K562 (cell line): ENCODE measurements around the gene ITPRIPL2. TPM values are rescaled to one million over a fixed set of nuclear protein-coding genes. Genes with fewer than 3 reads are reported as not detected.

ENCODE experiments used
- ATAC-seq: fragments of 200-7000 bp; cut with Tn5 transposase; 3 replicates; pipeline ENCODE4 v1.9.1; 2020; ENCODE audit warnings: moderate library complexity
- BruUV-seq: library from RNA; stranded (reverse); fragments of 400-500 nt; replicated peaks from 2 replicates; lab custom pipeline; 2021; lab: Mats Ljungman, UMichigan
- CTCF ChIA-PET: fragments of 300-600 bp; formaldehyde crosslinking; extraction: SDS; loops from one replicate; lab custom pipeline; 2021; ENCODE audit warnings: low intra/inter-chr PET ratio; lab: Yijun Ruan, JAX
- POLR2A ChIA-PET: fragments of 300-600, 350-650 bp; sonication (Branson Sonifier 250); formaldehyde crosslinking; extraction: SDS; loops from one replicate; lab custom pipeline; 2021; ENCODE audit warnings: antibody characterized with exemption, inconsistent platforms; lab: Yijun Ruan, JAX
- DNase-seq, 4 experiments: peaks; one replicate each; pipeline versions ENCODE4 v3.0.0 to v3.0.0-alpha.2; 2011 to 2018; ENCODE audit warnings: low spot score in 3 of 4, mixed read lengths in 3 of 4; ENCODE audit errors: extremely low read depth in 1 of 4
- FAIRE-seq: peaks from 2 replicates; lab custom pipeline; 2011; peaks lifted over from hg19 to GRCh38; lab: Jason Lieb, UNC
- H2AFZ ChIP-seq: 2 replicates; pipeline ENCODE4 v1.6.0; 2011; ENCODE audit warnings: low read depth, low read length, control low read depth, inconsistent platforms
- H3K27ac ChIP-seq: fragments of 200-600 bp; 3 replicates; pipeline ENCODE4 v1.8.0; 2011; ENCODE audit warnings: low read depth, mild to moderate bottlenecking, control low read depth, inconsistent platforms, low read length, moderate library complexity, mixed read lengths; ENCODE audit errors: extremely low read depth
- H3K27me3 ChIP-seq, 2 experiments: fragments of 300-600 bp in 1 of 2; 2 replicates in 1 of 2; 3 replicates in 1 of 2; pipeline versions ENCODE4 v1.6.0 to v1.8.0; 2011; ENCODE audit warnings: inconsistent platforms in 2 of 2, low read length in 2 of 2, mild to moderate bottlenecking in 1 of 2, mixed read lengths in 1 of 2, moderate library complexity in 1 of 2; ENCODE audit not compliant: control insufficient read depth in 2 of 2, insufficient read depth in 2 of 2
- H3K36me3 ChIP-seq: fragments of 300-600 bp; 3 replicates; pipeline ENCODE4 v1.8.0; 2011; ENCODE audit warnings: mild to moderate bottlenecking, low read length, inconsistent platforms; ENCODE audit not compliant: control insufficient read depth, insufficient read depth
- H3K4me1 ChIP-seq, 2 experiments: fragments of 200-600 bp in 1 of 2; replicated peaks in 1 of 2; 2 replicates in 1 of 2; 3 replicates in 1 of 2; pipeline versions ENCODE4 v1.5.1 to v1.8.0; 2011; ENCODE audit warnings: inconsistent platforms in 2 of 2, low read length in 2 of 2, mild to moderate bottlenecking in 1 of 2, mixed read lengths in 1 of 2, moderate library complexity in 1 of 2; ENCODE audit not compliant: control insufficient read depth in 2 of 2, insufficient read depth in 2 of 2
- H3K4me2 ChIP-seq: 2 replicates; pipeline ENCODE4 v1.6.1; 2011; ENCODE audit warnings: low read length, control low read depth, inconsistent platforms, mixed read lengths; ENCODE audit not compliant: insufficient read depth
- H3K4me3 ChIP-seq: fragments of 200-600 bp; sonication (generic), shearing (Covaris generic); 2 replicates; pipeline ENCODE4 v1.5.1; 2016; ENCODE audit warnings: control low read depth, inconsistent platforms
- H3K79me2 ChIP-seq: fragments of 200-600 bp; 3 replicates; pipeline ENCODE4 v1.8.0; 2011; ENCODE audit warnings: low read length, inconsistent platforms; ENCODE audit not compliant: control insufficient read depth, insufficient read depth
- H3K9ac ChIP-seq, 2 experiments: 2 replicates each; pipeline versions ENCODE4 v1.6.0 to v1.6.1; 2011; ENCODE audit warnings: low read depth in 2 of 2, low read length in 2 of 2, control low read depth in 1 of 2, inconsistent platforms in 1 of 2, mild to moderate bottlenecking in 1 of 2, mixed read lengths in 1 of 2; ENCODE audit not compliant: insufficient read depth in 1 of 2
- H3K9me1 ChIP-seq: one replicate; pipeline ENCODE4 v1.6.0; 2011; ENCODE audit warnings: inconsistent platforms, mild to moderate bottlenecking, low read length, moderate library complexity; ENCODE audit not compliant: control insufficient read depth, insufficient read depth
- H3K9me3 ChIP-seq: replicated peaks from 2 replicates; pipeline ENCODE4 v1.5.1; 2011; ENCODE audit warnings: low read depth, low read length, inconsistent platforms; ENCODE audit not compliant: control insufficient read depth, insufficient read depth
- H4K20me1 ChIP-seq: replicated peaks from 2 replicates; pipeline ENCODE4 v1.6.1; 2011; ENCODE audit warnings: low read length, inconsistent platforms, mixed read lengths; ENCODE audit not compliant: control insufficient read depth, insufficient read depth
- CBFA2T3 ChIP-seq: fragments of 450-650 bp; IDR thresholded peaks from 2 replicates; pipeline ENCODE4 v1.6.1; 2017
- FOXA3 ChIP-seq, 2 experiments: fragments of 450-650 bp in 1 of 2; sonication (generic) in 1 of 2; formaldehyde crosslinking; IDR thresholded peaks in 1 of 2; conservative IDR thresholded peaks in 1 of 2; 2 replicates each; pipeline versions ENCODE4 v1.4.0 to v1.8.0; 2020 to 2022; ENCODE audit warnings: mild to moderate bottlenecking in 2 of 2, missing genetic modification reagents in 1 of 2
- L3MBTL2 ChIP-seq: fragments of 450-650 bp; IDR thresholded peaks from 2 replicates; pipeline ENCODE4 v1.6.1; 2016; ENCODE audit warnings: mild to moderate bottlenecking, moderate library complexity
- MNT ChIP-seq, 2 experiments: fragments of 450-650 bp; conservative IDR thresholded peaks; 2 replicates each; pipeline ENCODE4 v1.6.1; 2017; ENCODE audit warnings: mild to moderate bottlenecking in 2 of 2, moderate library complexity in 2 of 2
- NUFIP1 ChIP-seq: fragments of 450-650 bp; IDR thresholded peaks from 2 replicates; pipeline ENCODE4 v1.6.1; 2018; ENCODE audit not compliant: partially characterized antibody
- WGBS: fragments of 100-300 bp; shearing (Covaris generic); methylation state at CpG from one replicate; pipeline ENCODE4 v1.1.6; 2016; ENCODE audit warnings: low coverage, mixed read lengths; ENCODE audit not compliant: insufficient coverage; ENCODE audit errors: missing lambda C conversion rate; 5-methylcytosine and 5-hydroxymethylcytosine counted together
- in situ Hi-C: fragments of 300-500 bp; cut with MboI; formaldehyde crosslinking; loops from 4 replicates; pipeline ENCODE4 v1.15.0; 2018; ENCODE audit warnings: inconsistent platforms, mixed read lengths
- intact Hi-C: fragments of 100-400 bp; cut with micrococcal nuclease; formaldehyde crosslinking; loops from 2 replicates; pipeline ENCODE4 v1.14.2; 2022
- polyA plus RNA-seq, 8 experiments: library from polyadenylated mRNA; depleted of rRNA in 4 of 8; stranded (reverse) in 5 of 8; unstranded in 3 of 8; fragments of >200 nt; fragmentation: Nextera tagmentation in 2 of 8; fragmentation: Illumina TruSeq in 1 of 8; extraction: Ambion mirVana in 2 of 8; extraction: Trizol in 1 of 8; gene quantifications; 2 replicates each; pipeline versions ENCODE4 v1.2.1 to v1.2.3, GENCODE V29; 2011 to 2014; ENCODE audit warnings: inconsistent platforms in 1 of 8, missing spikeins in 1 of 8
- total RNA-seq, 7 experiments: library from RNA; depleted of rRNA in 6 of 7; stranded (reverse); fragments of >200 nt in 6 of 7; fragmentation: Illumina TruSeq in 2 of 7; extraction: Trizol in 2 of 7; gene quantifications; 2 replicates each; pipeline versions ENCODE4 v1.2.1 to v1.2.3, GENCODE V29; 2011 to 2021; ENCODE audit warnings: low replicate concordance in 1 of 7

Gene ITPRIPL2
- total and polyA plus RNA-seq, 9 of the 15 experiments (the other 6 are each of a cell fraction or from before 2014, with no cell fraction given) = 0.04 to 2.2 (median 0.58) TPM

GRCh38 chr16:19093631-19094541 is 19.9 kb upstream of the ITPRIPL2 start:
- Histone ChIP-seq H4K20me1 (no peaks in the 10 kb centered on the region), H2AFZ (peak overlapping the region; percentile 53; the same call in 1 of the 2 replicates), H3K36me3 (no peaks in the 10 kb centered on the region), H3K79me2 (no peaks in the 10 kb centered on the region), H3K9me1 (no peaks in the 10 kb centered on the region), H3K4me3 (no peak overlapping the region), H3K4me2 (no peak overlapping the region; the same call in 1 of the 2 replicates), H3K9me3 (no peaks in the 10 kb centered on the region), H3K9ac (no peak overlapping the region; a peak in 1 of 4 replicates), H3K4me1 (peaks cover 0 to 10% of the 10 kb centered on the region in 2 experiments; a peak in 1 of 5 replicates), H3K27me3 (no peaks in the 10 kb centered on the region)
- CTCF ChIA-PET = interaction anchor here (1.6 kb wide), 1 partner anchor 86 kb away, joined by 4 read pairs; no protein-coding TSS in a partner anchor
- FAIRE-seq = no peak
- POLR2A ChIA-PET = interaction anchor here (0.6 to 1.6 kb wide), 7 partner anchors 16 to 1870 kb away, joined by 3 to 7 read pairs (median 4); partner anchors contain the start of genes ITPRIPL2 and RPS15A
- BruUV-seq = no TSS peak
- in situ Hi-C loops = loop anchor here (5.0 kb wide), 1 partner anchor 83 kb away; no protein-coding TSS in a partner anchor
- WGBS = 12% methylated on average over 13 of the region's 15 CpGs
- TF ChIP-seq CBFA2T3 (peak; percentile 11; the same call in 1 of the 2 replicates), FOXA3 (CRISPR knock-in tag; conservative IDR thresholded peaks at IDR 0.05 in 1 of 2, IDR thresholded peaks at IDR 0.05 in 1 of 2) (peak in 1 of 2 experiments; percentile 45; a peak in 1 of 4 replicates), NUFIP1 (no peak), L3MBTL2 (peak; percentile 20; the same call in 1 of the 2 replicates), MNT (conservative IDR thresholded peaks at IDR 0.05) (0 out of 4 replicates have a peak, but pooled peaks of 1 of the 2 experiments have one; percentile 12)
- TF ChIP-seq, all 486 proteins: peak for 4
- ATAC-seq (no peak), DNase-seq (no peak)
- intact Hi-C loops = no loop called here
- H3K27ac ChIP-seq = no peak overlapping the region
